ENCODE data around the gene P2RY2. TPM values are rescaled to one million over a fixed set of nuclear protein-coding genes. Genes with fewer than 3 reads are reported as not detected.
A peak's percentile ranks its signal among the peaks of the same experiment; 100 is the strongest.

Gene P2RY2
- total and polyA plus RNA-seq, 2 donors (not counting 1 experiment from before 2014, with no cell fraction given): 0.05 to 0.17 TPM

DNA sequence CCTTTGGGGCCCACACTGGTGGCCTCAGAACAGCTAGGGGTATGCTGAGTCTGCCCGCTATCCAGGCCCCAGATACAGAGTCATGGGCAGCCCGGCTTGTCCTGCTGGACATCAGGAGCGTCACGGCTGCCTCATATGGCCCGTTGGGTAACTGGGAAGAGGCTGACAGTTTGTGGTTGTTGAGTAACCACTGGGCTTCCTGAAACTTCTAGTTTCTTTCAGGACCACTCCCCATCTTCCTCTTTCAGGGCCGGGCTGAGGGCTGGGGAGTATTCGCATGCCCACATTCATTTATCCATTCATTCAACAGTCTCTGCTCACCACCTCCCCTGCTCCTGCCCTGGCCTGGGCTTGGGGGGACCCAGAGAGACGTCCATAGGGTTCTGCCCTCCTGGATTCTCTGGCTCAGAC lies 13.4 kb upstream of the P2RY2 start:
- Histone ChIP-seq H3K9ac (ENCODE audit: insufficient read depth, low read length) (no peak overlapping the region), H3K4me2 (ENCODE audit: extremely low read depth, insufficient read depth, low read length) (no peak overlapping the region), H3K4me3 (replicated peaks in 1 of 4; ENCODE audit: control extremely low read depth in 1 of 4, insufficient read depth in 1 of 4, low read depth in 3 of 4, low read length in 4 of 4) (no peak overlapping the region), H3K36me3 (ENCODE audit: control insufficient read depth, insufficient read depth, low read length) (no peaks in the 10 kb centered on the region), H3K79me2 (ENCODE audit: control insufficient read depth, insufficient read depth, low read length) (no peaks in the 10 kb centered on the region), H4K20me1 (ENCODE audit: control insufficient read depth, extremely low read depth, insufficient read depth, low read length) (no peaks in the 10 kb centered on the region), H3K4me1 (ENCODE audit: control insufficient read depth, extremely low read depth, insufficient read depth, low read length) (no peaks in the 10 kb centered on the region), H3K27ac (ENCODE audit: insufficient read depth, low read length) (no peak overlapping the region), H3K27me3 (ENCODE audit: control insufficient read depth, insufficient read depth, low read length) (peaks cover 3% of the 10 kb centered on the region), H3K9me3 (ENCODE audit: control insufficient read depth, insufficient read depth, low read depth, low read length) (no peaks in the 10 kb centered on the region), H2AFZ (ENCODE audit: low read length) (no peak overlapping the region)
- no peak for DNase-seq (ENCODE audit: low read depth in 2 of 2)
- TF ChIP-seq, protein P1, sequence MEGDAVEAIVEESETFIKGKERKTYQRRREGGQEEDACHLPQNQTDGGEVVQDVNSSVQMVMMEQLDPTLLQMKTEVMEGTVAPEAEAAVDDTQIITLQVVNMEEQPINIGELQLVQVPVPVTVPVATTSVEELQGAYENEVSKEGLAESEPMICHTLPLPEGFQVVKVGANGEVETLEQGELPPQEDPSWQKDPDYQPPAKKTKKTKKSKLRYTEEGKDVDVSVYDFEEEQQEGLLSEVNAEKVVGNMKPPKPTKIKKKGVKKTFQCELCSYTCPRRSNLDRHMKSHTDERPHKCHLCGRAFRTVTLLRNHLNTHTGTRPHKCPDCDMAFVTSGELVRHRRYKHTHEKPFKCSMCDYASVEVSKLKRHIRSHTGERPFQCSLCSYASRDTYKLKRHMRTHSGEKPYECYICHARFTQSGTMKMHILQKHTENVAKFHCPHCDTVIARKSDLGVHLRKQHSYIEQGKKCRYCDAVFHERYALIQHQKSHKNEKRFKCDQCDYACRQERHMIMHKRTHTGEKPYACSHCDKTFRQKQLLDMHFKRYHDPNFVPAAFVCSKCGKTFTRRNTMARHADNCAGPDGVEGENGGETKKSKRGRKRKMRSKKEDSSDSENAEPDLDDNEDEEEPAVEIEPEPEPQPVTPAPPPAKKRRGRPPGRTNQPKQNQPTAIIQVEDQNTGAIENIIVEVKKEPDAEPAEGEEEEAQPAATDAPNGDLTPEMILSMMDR (conservative IDR thresholded peaks at IDR 0.05 in 1 of 2, IDR thresholded peaks at IDR 0.05 in 1 of 2; ENCODE audit: low read depth in 1 of 2, low read length in 2 of 2): no peak
- TF ChIP-seq EZH2 (IDR thresholded peaks at IDR 0.05; ENCODE audit: low read length, missing control alignments): no peak

DNA sequence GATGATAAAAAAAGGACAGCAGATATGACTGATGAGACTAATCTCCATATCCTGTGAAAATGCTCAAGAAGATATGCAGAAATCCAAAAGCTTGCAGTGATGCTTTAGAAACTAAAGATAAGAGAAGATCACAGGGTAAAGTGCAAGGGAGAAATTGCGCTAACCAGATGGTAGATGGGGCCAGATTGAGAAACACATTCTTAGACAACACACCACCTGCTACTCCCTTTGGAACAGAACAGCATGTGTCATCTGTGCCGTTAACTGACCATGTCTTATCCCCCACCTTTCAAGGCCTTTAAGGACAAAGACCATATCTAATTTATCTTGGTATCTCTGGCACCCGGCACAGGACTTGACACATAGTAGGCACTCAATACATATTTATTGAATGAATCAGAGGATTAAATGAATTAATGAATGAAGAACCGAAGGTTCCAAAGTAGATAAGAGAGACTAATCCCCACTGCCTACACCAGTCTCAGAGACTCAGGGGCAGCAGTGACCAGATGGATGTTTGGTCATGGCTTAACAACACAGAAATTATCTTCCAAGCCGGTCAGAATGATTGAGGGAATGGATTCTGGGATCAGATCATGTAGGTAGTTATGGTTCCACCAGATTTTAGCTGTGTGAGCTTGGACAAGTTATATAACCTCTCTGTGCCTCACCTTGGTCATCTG lies 12.3 kb upstream of the P2RY2 start:
- no peaks in the 10 kb centered on the region for H3K79me2 ChIP-seq (ENCODE audit: control insufficient read depth, insufficient read depth, low read length)
- peaks cover 3% of the 10 kb centered on the region for H3K27me3 ChIP-seq (ENCODE audit: control insufficient read depth, insufficient read depth, low read length)
- H3K9me3 ChIP-seq (ENCODE audit: control insufficient read depth, insufficient read depth, low read depth, low read length): no peaks in the 10 kb centered on the region
- no peak for TF ChIP-seq EZH2 (IDR thresholded peaks at IDR 0.05; ENCODE audit: low read length, missing control alignments)
- TF ChIP-seq, protein P1 (conservative IDR thresholded peaks at IDR 0.05 in 1 of 2, IDR thresholded peaks at IDR 0.05 in 1 of 2; ENCODE audit: low read depth in 1 of 2, low read length in 2 of 2): no peak
- H3K4me2 ChIP-seq (ENCODE audit: extremely low read depth, insufficient read depth, low read length): no peak overlapping the region
- H4K20me1 ChIP-seq (ENCODE audit: control insufficient read depth, extremely low read depth, insufficient read depth, low read length): no peaks in the 10 kb centered on the region
- no peaks in the 10 kb centered on the region for H3K4me1 ChIP-seq (ENCODE audit: control insufficient read depth, extremely low read depth, insufficient read depth, low read length)
- H2AFZ ChIP-seq (ENCODE audit: low read length): no peak overlapping the region
- H3K36me3 ChIP-seq (ENCODE audit: control insufficient read depth, insufficient read depth, low read length): no peaks in the 10 kb centered on the region
- H3K9ac ChIP-seq (ENCODE audit: insufficient read depth, low read length): no peak overlapping the region
- H3K27ac ChIP-seq (ENCODE audit: insufficient read depth, low read length): no peak overlapping the region
- peak in 1 of 2 donors; percentile 15 for DNase-seq (ENCODE audit: low read depth in 2 of 2)
- H3K4me3 ChIP-seq (replicated peaks in 1 of 4; ENCODE audit: control extremely low read depth in 1 of 4, insufficient read depth in 1 of 4, low read depth in 3 of 4, low read length in 4 of 4): no peak overlapping the region

DNA sequence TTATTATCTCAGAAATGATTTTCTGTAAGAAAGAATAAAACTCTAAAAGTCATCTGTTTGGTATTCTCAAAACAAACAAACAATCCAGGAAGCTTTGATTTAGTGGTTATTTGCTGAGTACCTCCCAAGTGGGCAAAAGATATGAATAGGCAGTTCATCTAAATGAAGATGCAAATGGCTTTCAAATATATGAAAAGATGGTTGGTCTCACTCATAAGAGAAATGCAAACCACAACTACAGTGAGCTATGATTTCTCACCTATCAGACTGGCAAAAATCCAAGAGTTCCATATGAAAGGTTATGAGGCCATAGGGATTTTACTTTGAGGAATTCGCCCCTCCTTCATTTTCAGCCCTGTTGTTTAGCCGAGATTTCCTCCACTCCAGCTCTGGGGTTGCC lies 11.3 kb upstream of the P2RY2 start:
- Histone ChIP-seq H3K4me2 (ENCODE audit: extremely low read depth, insufficient read depth, low read length) (no peak overlapping the region), H3K9me3 (ENCODE audit: control insufficient read depth, insufficient read depth, low read depth, low read length) (no peaks in the 10 kb centered on the region), H3K36me3 (ENCODE audit: control insufficient read depth, insufficient read depth, low read length) (no peaks in the 10 kb centered on the region), H4K20me1 (ENCODE audit: control insufficient read depth, extremely low read depth, insufficient read depth, low read length) (no peaks in the 10 kb centered on the region), H3K4me3 (replicated peaks in 1 of 4; ENCODE audit: control extremely low read depth in 1 of 4, insufficient read depth in 1 of 4, low read depth in 3 of 4, low read length in 4 of 4) (no peak overlapping the region), H3K27ac (ENCODE audit: insufficient read depth, low read length) (no peak overlapping the region), H3K27me3 (ENCODE audit: control insufficient read depth, insufficient read depth, low read length) (peaks cover 3% of the 10 kb centered on the region), H3K4me1 (ENCODE audit: control insufficient read depth, extremely low read depth, insufficient read depth, low read length) (no peaks in the 10 kb centered on the region), H2AFZ (ENCODE audit: low read length) (no peak overlapping the region), H3K9ac (ENCODE audit: insufficient read depth, low read length) (no peak overlapping the region), H3K79me2 (ENCODE audit: control insufficient read depth, insufficient read depth, low read length) (no peaks in the 10 kb centered on the region)
- DNase-seq (ENCODE audit: low read depth in 2 of 2): peak in 1 of 2 donors; percentile 16
- no peak for TF ChIP-seq EZH2 (IDR thresholded peaks at IDR 0.05; ENCODE audit: low read length, missing control alignments)
- TF ChIP-seq, protein P1 (conservative IDR thresholded peaks at IDR 0.05 in 1 of 2, IDR thresholded peaks at IDR 0.05 in 1 of 2; ENCODE audit: low read depth in 1 of 2, low read length in 2 of 2): no peak
